Measurements from ENCODE around the gene NUP205. TPM values are rescaled to one million over a fixed set of nuclear protein-coding genes. Genes with fewer than 3 reads are reported as not detected.

Gene NUP205
- total RNA-seq, 1 experiment from 2014 or later = 91.0 TPM

- intact Hi-C loops (cut with micrococcal nuclease) = no loop called here
- H2AFZ ChIP-seq (ENCODE audit: low read depth, low read length, poor library complexity, severe bottlenecking) = no peak overlapping the region
- no peaks in the 10 kb centered on the region for H3K27me3 ChIP-seq (ENCODE audit: insufficient read depth, low read length)
- no peak overlapping the region for H3K27ac ChIP-seq (ENCODE audit: low read depth, low read length)
- no peaks in the 10 kb centered on the region for H3K36me3 ChIP-seq (ENCODE audit: control insufficient read depth in 1 of 2, insufficient read depth in 2 of 2, low read length in 2 of 2)
- TF ChIP-seq MAX (IDR thresholded peaks at IDR 0.05) (no peak), FOSL1 (IDR thresholded peaks at IDR 0.05; ENCODE audit: low read depth) (no peak), EGR1 (IDR thresholded peaks at IDR 0.05; ENCODE audit: low read depth) (no peak), EZH2 (IDR thresholded peaks at IDR 0.05) (no peak), CTCF (IDR thresholded peaks at IDR 0.05 in 2 of 3, conservative IDR thresholded peaks at IDR 0.05 in 1 of 3; ENCODE audit: borderline replicate concordance in 1 of 3, insufficient read depth in 1 of 3, low read depth in 2 of 3, low read length in 2 of 3) (no peak), RAD21 (IDR thresholded peaks at IDR 0.05; ENCODE audit: low read depth) (no peak)
- peaks cover 0 to 7% of the 10 kb centered on the region in 2 experiments; a peak in 1 of 4 replicates for H3K4me1 ChIP-seq (ENCODE audit: control insufficient read depth in 1 of 2, insufficient read depth in 2 of 2, low read length in 2 of 2)
- BruUV-seq (replicated peaks) = no TSS peak
- no peaks in the 10 kb centered on the region for H3K9me3 ChIP-seq (ENCODE audit: control insufficient read depth in 1 of 2, insufficient read depth in 1 of 2, low read depth in 1 of 2, low read length in 2 of 2)
- ChIA-PET CTCF (interaction anchor here (0.9 kb wide), 1 partner anchor 18 kb away, joined by 3 read pairs; no protein-coding TSS in a partner anchor), RAD21 (ENCODE audit: low non-redundant PET in 1 of 2, low total read pairs in 2 of 2, uncharacterized antibody in 2 of 2, unreplicated experiment in 2 of 2) (no interaction called here), POLR2A (no interaction called here)
- H3K4me3 ChIP-seq (replicated peaks in 1 of 2; ENCODE audit: low read depth in 1 of 2, low read length in 2 of 2) = no peak overlapping the region
- no peak overlapping the region for H3K4me2 ChIP-seq (ENCODE audit: low read length)
- H3K9ac ChIP-seq (ENCODE audit: low read length) = no peak overlapping the region
- no peaks in the 10 kb centered on the region for H3K79me2 ChIP-seq (ENCODE audit: insufficient read depth, low read length)
- ATAC-seq (no peak), DNase-seq (ENCODE audit: low read depth, low spot score) (no peak)
- H4K20me1 ChIP-seq (ENCODE audit: insufficient read depth) = no peaks in the 10 kb centered on the region
- no peaks in the 10 kb centered on the region for H3K9me2 ChIP-seq (ENCODE audit: insufficient read depth)
Observed at GRCh38 chr7:135690566-135690965, 132.8 kb downstream of the NUP205 start.

- no peak overlapping the region for H2AFZ ChIP-seq (ENCODE audit: low read depth, low read length, poor library complexity, severe bottlenecking)
- CTCF ChIA-PET = interaction anchor here (0.9 kb wide), 1 partner anchor 13 kb away, joined by 3 read pairs; no protein-coding TSS in a partner anchor
- TF ChIP-seq ATF3 (IDR thresholded peaks at IDR 0.05) (no peak), POLR2AphosphoS5 (IDR thresholded peaks at IDR 0.05; ENCODE audit: low read depth, low read length) (no peak), RAD21 (IDR thresholded peaks at IDR 0.05; ENCODE audit: low read depth) (no peak), JUND (IDR thresholded peaks at IDR 0.05) (no peak), SRF (IDR thresholded peaks at IDR 0.05; ENCODE audit: low read depth) (no peak), CEBPB (IDR thresholded peaks at IDR 0.05; ENCODE audit: low read depth) (no peak), MAX (IDR thresholded peaks at IDR 0.05) (no peak), ELF1 (IDR thresholded peaks at IDR 0.05; ENCODE audit: borderline replicate concordance, low read depth) (no peak), CBX3 (IDR thresholded peaks at IDR 0.05; ENCODE audit: low read depth) (no peak), EGR1 (IDR thresholded peaks at IDR 0.05; ENCODE audit: low read depth) (no peak), CTCF (IDR thresholded peaks at IDR 0.05 in 2 of 3, conservative IDR thresholded peaks at IDR 0.05 in 1 of 3; ENCODE audit: borderline replicate concordance in 1 of 3, insufficient read depth in 1 of 3, low read depth in 2 of 3, low read length in 2 of 3) (no peak), SP1 (IDR thresholded peaks at IDR 0.05; ENCODE audit: low read depth) (no peak)
Observed at GRCh38 chr7:135692055-135692454, 134.3 kb downstream of the NUP205 start.

More at GRCh38 chr7:135692055-135692454, 134.3 kb downstream of the NUP205 start:
- intact Hi-C loops (cut with micrococcal nuclease) = no loop called here
- no peak overlapping the region for H3K27ac ChIP-seq (ENCODE audit: low read depth, low read length)
- H3K9me3 ChIP-seq (ENCODE audit: control insufficient read depth in 1 of 2, insufficient read depth in 1 of 2, low read depth in 1 of 2, low read length in 2 of 2) = no peaks in the 10 kb centered on the region
- ChIA-PET RAD21 (ENCODE audit: low non-redundant PET in 1 of 2, low total read pairs in 2 of 2, uncharacterized antibody in 2 of 2, unreplicated experiment in 2 of 2) (no interaction called here), POLR2A (no interaction called here)
- no peak for DNase-seq (ENCODE audit: low read depth, low spot score)
- H3K27me3 ChIP-seq (ENCODE audit: insufficient read depth, low read length) = no peaks in the 10 kb centered on the region
- H3K4me1 ChIP-seq (ENCODE audit: control insufficient read depth in 1 of 2, insufficient read depth in 2 of 2, low read length in 2 of 2) = peaks cover 0 to 7% of the 10 kb centered on the region in 2 experiments; a peak in 1 of 4 replicates
- H3K36me3 ChIP-seq (ENCODE audit: control insufficient read depth in 1 of 2, insufficient read depth in 2 of 2, low read length in 2 of 2) = no peaks in the 10 kb centered on the region
- H3K4me2 ChIP-seq (ENCODE audit: low read length) = no peak overlapping the region
- no peak overlapping the region for H3K9ac ChIP-seq (ENCODE audit: low read length)
- H4K20me1 ChIP-seq (ENCODE audit: insufficient read depth) = no peaks in the 10 kb centered on the region
- no peaks in the 10 kb centered on the region for H3K79me2 ChIP-seq (ENCODE audit: insufficient read depth, low read length)
- no peak for ATAC-seq
- BruUV-seq (replicated peaks) = no TSS peak
- no peak overlapping the region for H3K4me3 ChIP-seq (replicated peaks in 1 of 2; ENCODE audit: low read depth in 1 of 2, low read length in 2 of 2)
- no peaks in the 10 kb centered on the region for H3K9me2 ChIP-seq (ENCODE audit: insufficient read depth)
